Suprapubic skin (tissue), 4 donors: ENCODE results near the gene ATP9B. TPM values are rescaled to one million over a fixed set of nuclear protein-coding genes. Genes with fewer than 3 reads are reported as not detected.
A peak's percentile ranks its signal among the peaks of the same experiment; 100 is the strongest.

ENCODE experiments used
- DNase-seq, 2 donors: peaks; one replicate each; pipeline ENCODE4 v3.0.0-alpha.2; 2019; ENCODE audit warnings: low spot score in 2 of 2
- H3K27ac ChIP-seq: fragments of 200-600 bp; sonication (generic); one replicate; pipeline ENCODE4 v1.5.1; 2019
- H3K27me3 ChIP-seq: fragments of 200-600 bp; sonication (generic); one replicate; pipeline ENCODE4 v1.5.1; 2019
- H3K36me3 ChIP-seq: fragments of 200-600 bp; sonication (generic); one replicate; pipeline ENCODE4 v1.5.1; 2019
- H3K4me1 ChIP-seq: fragments of 200-600 bp; sonication (generic); one replicate; pipeline ENCODE4 v1.5.1; 2019
- H3K4me3 ChIP-seq: fragments of 200-600 bp; sonication (generic); one replicate; pipeline ENCODE4 v1.5.1; 2019; ENCODE audit warnings: mild to moderate bottlenecking
- H3K9me3 ChIP-seq: fragments of 200-600 bp; sonication (generic); one replicate; pipeline ENCODE4 v1.5.1; 2019
- CTCF ChIP-seq, 2 donors: fragments of 200-600 bp in 1 of 2; fragments of 450-650 bp in 1 of 2; sonication (generic) in 1 of 2; IDR thresholded peaks; one replicate each; pipeline ENCODE4 v1.5.1; 2016 to 2019; ENCODE audit warnings: antibody characterized with exemption in 2 of 2, mild to moderate bottlenecking in 1 of 2, moderate library complexity in 1 of 2
- EP300 ChIP-seq: sonication (generic); formaldehyde crosslinking; IDR thresholded peaks from one replicate; pipeline ENCODE4 v1.6.1; 2017; ENCODE audit warnings: antibody characterized with exemption
- POLR2A ChIP-seq, 2 donors: fragments of 450-650 bp; IDR thresholded peaks; one replicate each; pipeline ENCODE4 v1.6.1; 2017; ENCODE audit warnings: antibody characterized with exemption in 2 of 2, mild to moderate bottlenecking in 2 of 2, moderate library complexity in 2 of 2
- POLR2AphosphoS5 ChIP-seq, 3 donors: sonication (generic); formaldehyde crosslinking; IDR thresholded peaks; one replicate each; pipeline ENCODE4 v1.6.1; 2017; ENCODE audit warnings: antibody characterized with exemption in 3 of 3
- WGBS: methylation state at CpG from one replicate; pipeline ENCODE4 v1.1.5; 2018; 5-methylcytosine and 5-hydroxymethylcytosine counted together
- total RNA-seq, 4 donors: library from RNA; depleted of rRNA; stranded (reverse); fragments of >200 nt; gene quantifications; one replicate each; pipeline ENCODE4 v1.1.0, GENCODE V29; 2016

The ATP9B gene
- total RNA-seq, 4 donors from 2014 or later = 30.2 to 109 (median 37.4) TPM

DNA sequence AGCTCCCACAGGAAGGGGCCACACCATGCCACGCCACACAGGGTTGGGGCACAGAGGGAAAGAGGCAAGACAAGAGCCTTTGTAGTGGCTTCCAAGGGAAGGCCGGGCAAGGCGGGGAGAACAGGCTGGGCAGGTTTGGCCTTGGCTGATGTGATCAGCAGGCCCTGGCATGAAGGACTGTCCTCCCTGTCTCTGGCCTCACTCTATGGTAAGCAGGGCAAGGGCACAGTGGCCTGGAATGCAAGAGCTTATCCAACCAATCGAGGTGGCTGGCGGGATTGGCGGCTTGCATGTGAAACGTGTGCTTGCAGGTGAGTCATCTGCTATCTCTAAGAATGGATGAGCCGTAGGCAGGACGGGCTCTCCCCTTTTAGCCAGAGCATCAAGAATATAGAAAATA is 6.4 kb upstream of the ATP9B start:
- Histone ChIP-seq H3K27ac (peak overlapping the region; percentile 52), H3K27me3 (no peaks in the 10 kb centered on the region), H3K36me3 (no peaks in the 10 kb centered on the region), H3K4me3 (no peak overlapping the region), H3K4me1 (peaks cover 10% of the 10 kb centered on the region), H3K9me3 (no peaks in the 10 kb centered on the region)
- TF ChIP-seq POLR2AphosphoS5 (IDR thresholded peaks at IDR 0.05) = no peak
- TF ChIP-seq POLR2A (IDR thresholded peaks at IDR 0.05) = no peak
- no peak for TF ChIP-seq EP300
- TF ChIP-seq CTCF (IDR thresholded peaks at IDR 0.05) = no peak
- peak in 1 of 2 donors; percentile 83 for DNase-seq
- 49% methylated on average over 9 of the region's 9 CpGs for WGBS

DNA sequence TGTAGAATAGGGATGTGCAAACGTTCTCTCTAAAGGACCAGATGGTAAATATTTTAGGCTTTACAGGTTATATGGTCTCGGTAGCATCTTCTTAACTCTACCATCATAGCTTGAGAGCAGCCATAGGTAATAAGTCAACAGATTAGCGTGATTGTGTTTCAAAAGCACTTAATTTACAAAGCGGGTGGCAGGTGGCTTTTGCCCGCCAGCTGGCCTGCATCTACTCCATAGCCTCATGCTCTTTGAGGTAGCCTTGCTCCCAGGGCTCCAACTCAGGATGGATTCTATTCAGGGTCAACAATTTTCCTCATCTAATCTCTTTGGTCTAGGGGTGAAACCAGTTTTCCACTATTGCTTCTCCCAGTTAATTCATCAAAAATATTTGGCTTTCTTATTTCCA is 5.0 kb upstream of the ATP9B start:
- no peaks in the 10 kb centered on the region for H3K9me3 ChIP-seq
- H3K4me3 ChIP-seq = no peak overlapping the region
- DNase-seq = no peak
- no peaks in the 10 kb centered on the region for H3K36me3 ChIP-seq
- TF ChIP-seq EP300 = no peak
- no peak for TF ChIP-seq POLR2A (IDR thresholded peaks at IDR 0.05)
- TF ChIP-seq POLR2AphosphoS5 (IDR thresholded peaks at IDR 0.05) = no peak
- TF ChIP-seq CTCF (IDR thresholded peaks at IDR 0.05) = no peak
- H3K27ac ChIP-seq = no peak overlapping the region
- no peaks in the 10 kb centered on the region for H3K27me3 ChIP-seq
- 83% methylated on average over 5 of the region's 5 CpGs for WGBS
- H3K4me1 ChIP-seq = peaks cover 10% of the 10 kb centered on the region

DNA sequence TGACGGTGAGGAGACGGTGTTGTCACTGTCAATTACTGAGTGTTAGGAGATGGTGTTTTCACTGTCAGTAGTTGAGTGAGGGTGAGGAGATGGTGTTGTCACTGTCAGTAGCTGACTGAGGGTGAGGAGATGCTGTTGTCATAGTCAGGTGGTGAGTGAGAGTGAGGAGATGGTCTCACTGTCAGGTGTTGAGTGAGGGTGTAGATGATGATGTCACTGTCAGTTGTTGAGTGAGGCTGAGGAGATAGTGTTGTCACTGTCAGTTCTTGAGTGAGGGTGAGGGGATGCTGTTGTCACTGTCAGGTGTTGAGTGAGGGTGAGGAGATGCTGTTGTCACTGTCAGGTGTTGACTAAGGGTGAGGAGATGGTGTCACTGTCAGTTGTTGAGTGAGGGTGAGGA is 3.4 kb upstream of the ATP9B start:
- Histone ChIP-seq H3K27me3 (no peaks in the 10 kb centered on the region), H3K4me3 (no peak overlapping the region), H3K4me1 (peaks cover 20% of the 10 kb centered on the region), H3K9me3 (no peaks in the 10 kb centered on the region), H3K36me3 (no peaks in the 10 kb centered on the region), H3K27ac (no peak overlapping the region)
- WGBS = 94% methylated on average over 2 of the region's 2 CpGs
- DNase-seq = no peak
- no peak for TF ChIP-seq POLR2A (IDR thresholded peaks at IDR 0.05)
- no peak for TF ChIP-seq POLR2AphosphoS5 (IDR thresholded peaks at IDR 0.05)
- no peak for TF ChIP-seq CTCF (IDR thresholded peaks at IDR 0.05)
- TF ChIP-seq EP300 = no peak

DNA sequence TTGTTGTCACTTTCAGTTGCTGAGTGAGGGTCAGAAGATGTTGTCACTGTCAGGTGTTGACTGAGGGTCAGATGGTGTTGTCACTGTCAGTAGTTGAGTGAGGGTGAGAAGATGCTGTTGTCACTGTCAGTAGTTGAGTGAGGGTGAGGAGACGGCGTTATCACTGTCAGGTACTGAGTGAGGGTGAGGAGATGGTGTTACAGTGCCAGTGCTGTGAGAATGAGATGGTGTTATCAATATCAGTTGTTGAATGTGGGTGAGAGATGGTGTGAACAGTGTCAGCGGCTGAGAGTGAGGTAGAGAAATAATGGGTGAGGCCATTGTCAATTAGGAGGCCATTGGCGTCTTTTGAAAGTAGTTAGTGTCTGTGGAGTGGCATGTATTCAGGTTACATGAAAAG is 1.6 kb upstream of the ATP9B start:
- peaks cover 26% of the 10 kb centered on the region for H3K4me1 ChIP-seq
- no peaks in the 10 kb centered on the region for H3K27me3 ChIP-seq
- WGBS = 92% methylated on average over 4 of the region's 4 CpGs
- no peaks in the 10 kb centered on the region for H3K9me3 ChIP-seq
- no peak overlapping the region for H3K27ac ChIP-seq
- DNase-seq = no peak
- no peaks in the 10 kb centered on the region for H3K36me3 ChIP-seq
- no peak overlapping the region for H3K4me3 ChIP-seq
- TF ChIP-seq EP300 (no peak), POLR2A (IDR thresholded peaks at IDR 0.05) (no peak), POLR2AphosphoS5 (IDR thresholded peaks at IDR 0.05) (no peak), CTCF (IDR thresholded peaks at IDR 0.05) (no peak)

GRCh38 chr18:79068341-79068936 is 755 bp upstream of the ATP9B start:
- WGBS = 18% methylated on average over 45 of the region's 49 CpGs

More at GRCh38 chr18:79068341-79068936, 755 bp upstream of the ATP9B start:
- Histone ChIP-seq H3K27me3 (no peaks in the 10 kb centered on the region), H3K27ac (peak overlapping the region; percentile 90), H3K36me3 (no peaks in the 10 kb centered on the region), H3K4me1 (peaks cover 17% of the 10 kb centered on the region), H3K4me3 (peak overlapping the region; percentile 80), H3K9me3 (no peaks in the 10 kb centered on the region)
- TF ChIP-seq CTCF (IDR thresholded peaks at IDR 0.05) (no peak), POLR2A (IDR thresholded peaks at IDR 0.05) (no peak), POLR2AphosphoS5 (IDR thresholded peaks at IDR 0.05) (no peak), EP300 (no peak)
- peak; percentile 81 to 86 for DNase-seq
